SU-DHL-6 (cell line): ENCODE data around the gene C14orf93.

Experiments used
- EZH2phosphoT487 ChIP-seq: fragments of 200-600 bp; sonication (generic), shearing (Covaris generic); conservative IDR thresholded peaks from 2 replicates; pipeline ENCODE4 v1.6.1; 2018; ENCODE audit warnings: mild to moderate bottlenecking, antibody characterized with exemption, low read length, moderate library complexity, mixed read lengths
- TF ChIP-seq, protein P1 (sequence below): fragments of 200-600 bp; sonication (generic); IDR thresholded peaks from one replicate; pipeline ENCODE4 v1.5.1; 2017; ENCODE audit warnings: antibody characterized with exemption, mild to moderate bottlenecking, low read length, moderate library complexity; ENCODE audit not compliant: insufficient read depth, poor library complexity, severe bottlenecking

DNA sequence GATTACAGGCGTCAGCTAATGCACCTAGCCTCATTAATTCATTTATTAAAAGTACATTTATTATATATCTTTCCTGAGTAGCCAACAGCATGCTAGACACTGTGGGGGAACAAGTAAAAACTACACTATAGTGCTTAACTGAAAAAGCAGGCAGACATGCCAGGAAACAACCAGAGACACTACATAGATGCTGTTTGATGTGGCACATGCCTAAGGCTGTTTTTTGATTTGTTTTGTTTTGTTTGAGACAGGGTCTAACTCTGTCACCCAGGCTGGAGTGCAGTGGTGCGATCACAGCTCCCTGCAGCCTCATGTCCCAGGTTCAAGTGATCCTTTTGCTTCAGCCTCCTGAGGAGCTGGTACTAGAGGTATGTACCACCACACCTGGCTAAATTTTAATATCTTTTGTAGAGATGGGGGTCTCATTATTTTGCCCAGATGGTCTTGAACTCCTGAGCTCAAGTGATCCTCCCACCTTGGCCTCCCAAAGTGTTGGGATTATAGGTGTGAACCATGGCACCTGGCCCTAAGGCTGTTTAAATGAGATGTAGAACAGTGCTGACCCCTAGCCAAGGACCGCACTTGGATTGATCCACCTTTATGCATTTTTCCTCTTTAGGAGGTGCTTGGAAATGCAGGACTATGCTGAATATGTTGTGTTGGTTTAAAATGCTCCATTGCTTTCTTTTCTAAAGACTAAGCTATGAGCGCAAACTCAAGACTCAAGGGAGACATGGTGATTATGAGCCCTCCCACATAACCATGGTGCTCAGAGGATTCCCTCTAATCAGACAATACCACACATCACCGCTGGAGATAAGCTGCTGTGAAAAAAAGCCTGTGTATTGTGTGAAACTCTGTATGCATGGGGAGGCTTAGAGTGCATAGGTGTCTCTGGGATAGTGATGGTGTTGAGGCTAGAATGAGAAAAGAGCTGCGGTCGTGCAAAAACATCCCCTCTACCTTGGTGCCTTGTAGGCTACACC, 10.5 kb upstream of the C14orf93 start:
- TF ChIP-seq, protein P1, sequence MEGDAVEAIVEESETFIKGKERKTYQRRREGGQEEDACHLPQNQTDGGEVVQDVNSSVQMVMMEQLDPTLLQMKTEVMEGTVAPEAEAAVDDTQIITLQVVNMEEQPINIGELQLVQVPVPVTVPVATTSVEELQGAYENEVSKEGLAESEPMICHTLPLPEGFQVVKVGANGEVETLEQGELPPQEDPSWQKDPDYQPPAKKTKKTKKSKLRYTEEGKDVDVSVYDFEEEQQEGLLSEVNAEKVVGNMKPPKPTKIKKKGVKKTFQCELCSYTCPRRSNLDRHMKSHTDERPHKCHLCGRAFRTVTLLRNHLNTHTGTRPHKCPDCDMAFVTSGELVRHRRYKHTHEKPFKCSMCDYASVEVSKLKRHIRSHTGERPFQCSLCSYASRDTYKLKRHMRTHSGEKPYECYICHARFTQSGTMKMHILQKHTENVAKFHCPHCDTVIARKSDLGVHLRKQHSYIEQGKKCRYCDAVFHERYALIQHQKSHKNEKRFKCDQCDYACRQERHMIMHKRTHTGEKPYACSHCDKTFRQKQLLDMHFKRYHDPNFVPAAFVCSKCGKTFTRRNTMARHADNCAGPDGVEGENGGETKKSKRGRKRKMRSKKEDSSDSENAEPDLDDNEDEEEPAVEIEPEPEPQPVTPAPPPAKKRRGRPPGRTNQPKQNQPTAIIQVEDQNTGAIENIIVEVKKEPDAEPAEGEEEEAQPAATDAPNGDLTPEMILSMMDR = no peak
- no peak for TF ChIP-seq EZH2phosphoT487
